Activated CD4-positive, CD25-positive, alpha-beta regulatory T cell treated with anti-CD3 and anti-CD28 coated beads, Interleukin-2, amount 50 U/mL, for 16 hours (primary cell): Measurements from ENCODE around the gene NAT8.
"Not testable (repeated sequence)": the region's sequence is repeated elsewhere in the genome, so short reads cannot be mapped to it uniquely, and the experiment has no call there.

Experiments used
- DNase-seq: peaks from one replicate; pipeline ENCODE4 v3.0.0-alpha.2; 2020; ENCODE audit warnings: low read depth, low spot score

The NAT8 gene, protein sequence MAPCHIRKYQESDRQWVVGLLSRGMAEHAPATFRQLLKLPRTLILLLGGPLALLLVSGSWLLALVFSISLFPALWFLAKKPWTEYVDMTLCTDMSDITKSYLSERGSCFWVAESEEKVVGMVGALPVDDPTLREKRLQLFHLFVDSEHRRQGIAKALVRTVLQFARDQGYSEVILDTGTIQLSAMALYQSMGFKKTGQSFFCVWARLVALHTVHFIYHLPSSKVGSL

DNA sequence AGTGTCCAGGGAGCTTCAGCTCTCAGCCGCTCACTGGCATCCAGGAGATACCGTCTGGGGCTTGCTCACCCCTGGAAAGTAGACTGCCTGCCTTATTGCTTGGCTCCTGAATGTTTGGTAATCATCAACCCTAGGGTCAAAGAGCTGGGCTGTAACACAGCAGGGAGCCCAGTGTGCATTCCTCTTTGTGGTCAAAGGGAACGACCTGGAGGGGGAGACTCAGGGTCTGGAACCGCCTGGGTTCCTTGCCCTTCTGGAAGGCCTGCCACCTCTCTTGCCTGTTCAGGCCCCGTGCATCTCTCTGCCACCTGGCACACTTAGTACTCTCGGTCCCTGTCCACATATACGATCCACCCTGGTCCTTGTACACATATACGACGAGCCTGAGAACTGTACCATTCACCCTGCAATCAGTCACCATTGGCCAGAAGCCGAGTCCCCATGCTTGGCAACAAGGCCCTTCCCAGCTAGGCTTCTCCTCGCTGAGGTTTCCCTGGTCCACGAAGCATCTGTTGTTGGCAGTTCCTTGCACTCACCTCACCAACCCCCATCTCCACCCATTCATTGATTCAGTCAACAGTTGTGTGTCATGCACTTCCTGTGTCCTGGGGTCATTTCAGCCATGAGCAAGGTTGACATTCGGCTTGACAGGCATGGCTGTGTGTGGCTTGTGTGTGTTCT, at the start of gene NAT8:
NAT8 (minus strand) TSS at position 85 of the 681 bp plus-strand sequence. CDS start 794 bp downstream, outside the sequence.
- DNase-seq, result no peak

DNA sequence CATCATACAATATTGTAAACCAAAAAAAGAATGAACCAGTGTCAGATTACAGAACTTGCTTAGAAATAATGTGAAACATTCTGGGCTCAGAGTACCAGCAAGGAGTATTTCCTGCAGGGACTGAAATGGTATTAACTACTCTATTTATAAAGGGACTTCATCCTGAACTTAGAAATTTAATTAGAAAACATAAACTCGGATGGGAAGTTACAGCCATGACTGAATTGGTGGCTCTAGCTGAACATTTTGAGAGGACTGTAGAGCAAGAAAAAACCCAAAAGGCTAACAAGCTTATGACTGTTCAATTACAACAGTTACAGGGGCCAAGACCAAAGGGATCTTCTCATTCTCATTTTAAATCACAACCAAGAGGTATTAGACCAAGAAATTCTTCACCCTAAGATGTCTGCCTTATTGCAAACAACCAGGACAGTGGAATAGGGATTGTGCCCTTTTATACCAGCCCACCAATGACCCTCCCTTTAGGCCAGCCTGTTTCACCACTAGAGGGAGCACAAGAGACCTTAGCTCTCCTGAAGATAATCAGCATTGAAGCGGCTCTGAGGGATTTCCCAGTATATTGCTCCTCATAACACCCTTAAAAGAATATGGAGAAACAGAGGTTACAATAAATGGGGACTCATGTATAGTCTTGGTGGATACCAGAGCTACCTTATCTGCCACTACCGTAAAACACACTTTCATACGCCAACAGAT, 48.3 kb upstream of the NAT8 start:
- not testable (repeated sequence) for DNase-seq

DNA sequence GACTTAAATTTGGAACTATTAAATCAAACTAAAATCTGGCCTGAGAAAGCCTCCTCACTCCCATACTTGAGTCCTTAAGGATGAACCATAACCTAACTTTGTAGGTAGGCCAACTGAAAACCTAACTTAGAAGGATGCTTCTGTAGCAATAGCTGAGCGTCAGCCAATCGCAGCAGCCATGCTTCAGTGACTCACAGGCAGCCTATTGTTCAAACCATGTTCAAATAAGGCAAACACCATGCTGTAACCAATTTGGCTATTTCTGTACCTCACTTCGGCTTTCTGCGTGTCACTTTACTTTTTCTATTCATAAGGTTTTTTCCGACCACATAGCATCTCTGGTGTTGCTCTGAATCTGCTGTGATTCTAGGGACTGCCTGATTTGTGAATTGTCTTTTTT, 46.3 kb upstream of the NAT8 start:
- DNase-seq, result not testable (repeated sequence)

DNA sequence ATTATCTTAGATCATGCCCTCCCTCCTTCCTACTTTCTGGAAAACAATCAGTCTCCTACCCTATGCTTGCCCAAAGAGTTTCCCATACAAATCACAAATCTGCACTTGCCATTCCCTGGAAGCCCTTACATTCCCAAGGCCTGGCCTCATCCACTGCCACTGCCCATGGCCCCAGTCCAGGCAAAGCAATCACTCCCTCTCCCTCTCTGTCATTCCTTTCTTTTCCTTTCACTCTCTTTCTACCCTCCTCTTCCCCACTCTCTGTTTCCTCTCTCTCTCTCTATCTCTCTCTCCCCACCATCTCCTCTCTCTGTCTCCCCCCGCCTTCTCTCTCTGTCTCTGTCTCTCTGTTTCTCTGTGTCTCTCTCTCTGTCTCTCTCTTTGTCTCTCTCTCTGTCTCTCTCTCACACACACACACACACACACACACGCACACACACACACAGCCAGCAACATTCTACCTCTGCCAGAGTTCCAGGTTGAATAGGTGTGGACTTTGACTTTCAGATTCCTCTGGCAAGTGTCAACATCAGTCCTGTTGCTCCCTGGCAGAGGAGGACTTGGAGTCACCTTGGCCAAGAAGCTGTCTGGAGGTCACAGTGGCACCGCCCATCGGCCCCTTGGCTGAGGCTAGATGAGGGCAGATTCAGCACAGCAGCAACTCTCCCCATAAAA, 43.7 kb upstream of the NAT8 start:
- no peak for DNase-seq

DNA sequence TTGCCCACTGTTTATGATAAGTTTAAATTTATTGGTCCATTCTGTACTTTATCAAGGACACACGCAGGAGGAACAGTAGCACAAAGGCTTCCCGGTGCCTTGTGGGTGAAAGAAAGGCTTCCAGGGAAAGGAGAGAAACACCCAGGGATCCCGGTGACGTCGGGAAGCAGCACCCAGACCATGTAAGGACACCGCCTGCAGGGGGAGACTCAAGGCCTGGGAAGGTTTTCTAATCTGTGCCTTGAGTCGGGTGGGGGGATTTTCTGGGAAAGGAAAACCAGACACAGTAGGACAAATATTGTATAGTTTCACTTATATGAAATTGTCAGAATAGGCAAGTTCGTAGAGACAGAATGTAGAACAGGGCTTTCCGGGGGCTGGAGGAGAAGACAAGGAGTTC, 42.7 kb upstream of the NAT8 start:
- DNase-seq, result not testable (repeated sequence)

DNA sequence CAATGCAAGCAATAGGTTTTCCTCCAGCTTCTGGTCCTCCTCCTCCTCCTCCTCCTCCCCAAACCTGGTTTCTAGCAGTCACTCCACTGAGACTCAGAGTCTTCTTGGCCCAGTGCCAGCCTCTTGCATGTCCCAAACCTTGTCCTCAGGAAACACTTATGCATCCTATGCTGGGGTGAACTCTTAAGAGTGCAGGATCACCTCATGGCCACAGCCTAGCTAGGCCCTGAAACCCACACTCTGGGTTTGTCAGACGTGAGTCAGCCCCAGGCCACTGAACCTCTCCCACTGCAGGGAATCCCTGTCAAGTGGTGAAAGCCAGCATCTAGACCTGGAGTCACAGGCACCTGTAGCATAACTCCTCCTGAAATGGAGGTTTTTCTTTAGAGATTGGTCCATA, 42.1 kb upstream of the NAT8 start:
- not testable (repeated sequence) for DNase-seq

DNA sequence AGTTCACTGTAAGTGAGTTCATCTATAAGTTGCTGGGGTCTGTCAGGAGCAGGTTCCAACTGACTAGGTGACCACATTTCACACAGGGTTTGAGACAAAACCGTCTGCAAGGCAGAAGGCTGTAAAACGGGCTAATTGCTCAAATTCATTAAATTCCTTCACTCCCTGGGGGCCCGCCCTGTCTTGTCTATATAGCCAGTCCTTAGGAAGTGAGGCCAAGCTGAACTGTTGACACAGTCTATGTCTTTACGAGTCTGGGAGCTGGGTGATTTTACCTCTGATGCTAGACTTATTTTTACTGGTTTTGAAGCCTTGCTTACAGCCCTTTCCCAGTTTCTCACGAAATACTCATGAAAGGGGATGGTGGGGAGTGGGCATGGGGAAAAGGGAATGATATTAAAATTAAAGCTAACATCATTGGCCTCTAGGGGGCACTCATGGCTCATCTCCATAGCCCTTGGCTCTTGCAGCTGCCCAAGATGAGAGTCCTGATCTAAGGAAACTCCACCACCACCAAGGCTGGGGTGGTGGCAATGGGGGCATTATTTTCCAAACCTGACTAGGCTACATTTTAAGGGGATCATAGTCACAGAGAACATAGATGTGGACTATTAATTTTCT, 37.8 kb upstream of the NAT8 start:
- not testable (repeated sequence) for DNase-seq

DNA sequence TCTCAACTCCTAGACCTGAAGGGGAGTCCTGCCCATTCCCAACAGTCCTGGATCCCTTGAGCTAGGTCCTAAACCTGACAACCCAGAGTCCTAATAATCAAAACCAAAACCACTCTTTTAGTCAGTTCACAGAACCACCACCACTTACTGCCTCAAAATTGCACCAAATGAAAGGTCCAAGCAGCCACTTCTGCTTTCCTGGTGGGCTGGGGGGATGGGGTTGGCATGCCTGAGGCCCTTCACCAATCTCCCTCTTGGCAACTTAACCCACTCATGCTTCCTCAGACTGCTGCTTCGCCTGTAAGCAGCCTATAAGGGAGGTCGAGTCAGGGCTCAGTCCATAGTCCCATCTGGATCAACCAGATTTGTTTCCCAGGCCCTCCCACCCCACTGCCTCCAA, 37.0 kb upstream of the NAT8 start:
- not testable (repeated sequence) for DNase-seq

DNA sequence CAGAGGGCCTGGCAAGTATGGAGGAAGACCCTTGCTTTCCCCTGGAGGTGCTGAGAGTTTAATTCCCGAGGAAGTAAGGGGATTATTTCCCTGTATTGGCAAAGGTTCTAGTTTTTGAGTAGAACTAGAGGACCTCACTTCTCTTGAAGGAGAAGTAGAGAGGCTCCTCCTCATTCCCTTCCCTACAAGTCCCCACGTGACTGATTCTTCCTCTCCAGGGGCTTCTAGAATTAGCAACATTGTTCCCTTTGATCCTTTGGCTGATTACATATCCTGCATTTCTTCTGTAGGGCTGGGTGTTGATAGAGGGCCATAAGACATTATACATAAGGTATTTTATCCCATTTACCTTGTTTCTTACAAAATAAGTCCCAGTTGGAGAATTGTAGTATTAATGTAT, 35.8 kb upstream of the NAT8 start:
- DNase-seq, result not testable (repeated sequence)

DNA sequence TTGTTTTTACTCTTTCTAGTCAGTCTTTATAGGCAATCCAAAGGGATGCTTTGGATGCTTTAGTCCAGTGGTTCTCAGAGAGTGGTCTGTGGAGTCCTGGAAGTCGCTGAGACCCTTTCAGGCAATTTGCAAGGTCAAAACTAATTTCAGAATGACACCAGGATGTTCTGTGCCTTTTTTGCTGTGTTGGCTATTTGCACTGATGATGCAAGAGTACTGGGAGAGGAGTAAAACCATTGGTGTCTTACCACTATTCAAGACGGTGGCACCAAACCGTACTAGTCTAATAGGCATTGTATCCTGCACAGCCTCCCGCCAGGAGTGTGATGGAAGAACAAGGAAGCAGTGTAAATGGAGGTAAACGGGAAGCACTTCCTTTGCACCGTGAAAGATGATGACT, 34.0 kb upstream of the NAT8 start:
- DNase-seq, result not testable (repeated sequence)

DNA sequence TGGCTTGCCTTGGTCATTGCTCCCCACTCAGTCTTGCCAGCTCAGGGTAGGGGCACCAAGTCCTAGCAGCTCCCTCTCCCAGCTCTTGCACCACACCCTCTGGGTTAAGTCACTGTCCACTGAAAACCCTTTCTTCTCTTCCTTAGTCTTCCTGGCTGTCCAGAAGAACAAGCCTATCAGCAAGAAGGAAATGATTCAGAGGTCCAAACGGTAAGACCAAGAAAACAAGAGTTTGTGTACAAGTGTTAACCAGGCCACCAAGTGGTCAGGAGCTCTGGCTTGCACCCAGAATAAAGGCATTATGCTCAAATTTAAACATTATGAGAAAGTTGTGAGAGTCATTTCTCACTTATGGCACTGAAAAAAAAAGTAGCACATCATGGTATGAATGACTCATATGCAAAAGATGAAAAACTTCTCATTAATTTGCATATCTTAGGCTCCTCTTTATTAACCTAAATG, 32.5 kb upstream of the NAT8 start:
- not testable (repeated sequence) for DNase-seq

DNA sequence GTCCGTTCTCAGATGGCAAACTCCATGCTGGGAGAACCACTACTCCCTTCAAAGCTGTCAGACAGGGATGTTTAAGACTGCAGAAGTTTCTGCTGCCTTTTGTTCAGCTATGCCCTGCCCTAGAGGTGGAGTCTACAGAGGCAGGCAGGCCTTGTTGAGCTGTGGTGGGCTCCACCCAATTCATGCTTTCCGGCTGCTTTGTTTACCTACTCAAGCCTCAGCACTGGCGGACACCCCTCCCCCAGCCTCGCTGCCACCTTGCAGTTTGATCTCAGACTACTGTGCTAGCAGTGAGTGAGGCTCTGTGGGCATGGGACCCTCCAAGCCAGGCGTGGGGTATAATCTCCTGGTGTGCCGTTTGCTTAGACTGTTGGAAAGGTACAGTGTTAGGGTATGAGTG, 27.8 kb upstream of the NAT8 start:
- DNase-seq, result not testable (repeated sequence)

DNA sequence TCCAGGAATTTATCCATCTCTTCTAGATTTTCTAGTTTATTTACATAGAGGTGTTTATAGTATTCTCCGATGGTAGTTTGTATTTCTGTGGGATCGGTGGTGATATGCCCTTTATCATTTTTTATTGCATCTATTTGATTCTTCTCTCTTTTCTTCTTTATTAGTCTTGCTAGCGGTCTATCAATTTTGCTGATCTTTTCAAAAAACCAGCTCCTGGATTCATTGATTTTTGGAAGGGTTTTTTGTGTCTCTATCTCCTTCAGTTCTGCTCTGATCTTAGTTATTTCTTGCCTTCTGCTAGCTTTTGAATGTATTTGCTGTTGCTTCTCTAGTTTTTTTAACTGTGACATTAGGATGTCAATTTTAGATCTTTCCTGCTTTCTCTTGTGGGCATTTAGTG, 25.0 kb upstream of the NAT8 start:
- not testable (repeated sequence) for DNase-seq

DNA sequence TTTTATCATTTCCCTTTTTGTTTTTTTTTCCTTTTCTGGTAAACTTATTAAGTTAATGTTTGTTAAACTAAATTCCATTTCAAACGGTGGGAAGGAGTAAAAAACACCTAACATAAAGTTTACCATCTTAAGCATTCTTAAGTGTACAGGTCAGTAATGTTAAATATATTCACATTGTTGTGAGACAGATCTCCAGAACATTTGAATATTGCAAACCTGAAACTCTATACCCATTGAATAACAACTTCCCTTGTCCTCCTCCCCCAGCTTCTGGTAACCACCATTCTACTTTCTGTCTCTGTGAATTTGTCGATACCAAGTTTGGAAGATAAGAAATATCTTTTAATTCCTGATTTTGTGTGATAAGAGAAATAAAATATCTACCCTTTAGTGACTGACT, 12.0 kb upstream of the NAT8 start:
- no peak for DNase-seq

DNA sequence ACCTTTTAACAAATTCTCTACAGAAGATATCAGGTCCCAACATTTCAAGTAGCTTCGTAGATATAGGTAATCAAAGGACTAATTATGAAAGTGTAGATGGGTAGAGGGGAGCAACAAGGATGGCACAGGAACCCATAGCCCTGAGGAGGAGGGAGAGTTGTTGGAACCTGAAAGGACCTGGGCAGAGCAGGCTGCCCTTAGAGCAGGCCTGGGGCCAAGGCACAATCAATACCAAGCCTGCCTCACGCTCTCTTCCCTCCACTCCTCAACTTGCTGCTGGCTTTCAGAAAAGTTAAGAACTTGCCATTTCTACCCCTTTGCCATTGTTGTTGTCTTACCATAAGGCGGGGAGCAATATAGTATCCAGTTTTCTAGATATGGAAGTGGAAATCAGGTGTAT, 10.1 kb upstream of the NAT8 start:
- no peak for DNase-seq

DNA sequence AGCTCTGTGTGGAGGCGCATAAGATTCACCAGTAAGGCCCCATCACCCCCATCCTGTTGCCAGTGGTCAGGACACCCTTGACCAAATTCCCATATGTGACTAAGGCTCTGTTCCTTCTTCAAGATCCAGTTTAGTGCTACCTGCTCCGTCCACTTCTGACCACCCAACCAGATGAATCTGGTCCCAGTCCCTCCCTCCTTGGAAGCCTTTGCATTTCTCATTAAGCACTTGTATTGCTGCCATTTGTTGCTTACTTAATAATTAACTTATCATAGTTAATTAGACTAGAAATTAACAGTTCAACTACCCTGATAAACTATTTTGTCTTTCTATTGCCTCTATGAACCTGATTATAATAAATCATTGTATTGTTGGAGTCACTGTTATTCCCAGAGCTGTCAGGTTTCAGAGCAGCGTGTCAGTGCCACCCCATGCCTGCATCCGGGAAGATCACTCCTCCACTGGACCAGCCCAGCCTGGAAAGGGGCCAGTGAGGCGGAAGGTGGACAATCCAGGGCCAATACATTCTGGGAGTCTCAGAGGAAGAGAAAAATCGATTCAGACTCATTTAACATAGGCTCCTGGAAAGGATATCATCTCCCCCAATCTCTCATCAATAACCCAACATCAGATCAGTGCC, 9.5 kb upstream of the NAT8 start:
- DNase-seq, result no peak

DNA sequence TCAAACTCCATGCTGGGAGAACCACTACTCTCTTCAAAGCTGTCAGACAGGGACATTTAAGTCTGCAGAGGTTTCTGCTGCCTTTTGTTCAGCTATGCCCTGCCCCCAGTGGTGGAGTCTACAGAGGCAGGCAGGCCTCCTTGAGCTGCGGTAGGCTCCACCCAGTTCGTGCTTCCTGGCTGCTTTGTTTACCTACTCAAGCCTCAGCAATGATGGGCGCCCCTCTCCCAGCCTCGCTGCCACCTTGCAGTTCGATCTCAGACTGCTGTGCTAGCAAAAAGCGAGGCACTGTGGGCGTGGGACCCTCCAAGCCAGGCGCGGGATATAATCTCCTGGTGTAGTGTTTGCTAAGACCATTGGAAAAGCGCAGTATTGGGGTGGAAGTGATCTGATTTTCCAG, 5.5 kb upstream of the NAT8 start:
- DNase-seq, result not testable (repeated sequence)

DNA sequence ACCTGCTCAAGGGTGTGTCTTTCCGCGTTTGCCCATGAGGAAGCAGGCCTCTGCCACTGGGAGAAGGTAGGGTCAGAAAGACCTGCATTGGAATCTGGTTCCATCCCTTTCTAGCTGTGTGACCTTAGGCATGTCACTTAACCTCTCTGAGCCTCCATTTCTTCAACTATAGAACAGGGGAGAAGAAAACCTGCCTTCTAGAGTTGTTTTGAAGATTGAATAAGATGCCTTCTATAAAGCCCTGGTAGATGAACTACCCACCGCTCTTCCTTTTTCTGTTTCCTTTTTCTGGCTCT, 507 bp downstream of the NAT8 start:
- no peak for DNase-seq

DNA sequence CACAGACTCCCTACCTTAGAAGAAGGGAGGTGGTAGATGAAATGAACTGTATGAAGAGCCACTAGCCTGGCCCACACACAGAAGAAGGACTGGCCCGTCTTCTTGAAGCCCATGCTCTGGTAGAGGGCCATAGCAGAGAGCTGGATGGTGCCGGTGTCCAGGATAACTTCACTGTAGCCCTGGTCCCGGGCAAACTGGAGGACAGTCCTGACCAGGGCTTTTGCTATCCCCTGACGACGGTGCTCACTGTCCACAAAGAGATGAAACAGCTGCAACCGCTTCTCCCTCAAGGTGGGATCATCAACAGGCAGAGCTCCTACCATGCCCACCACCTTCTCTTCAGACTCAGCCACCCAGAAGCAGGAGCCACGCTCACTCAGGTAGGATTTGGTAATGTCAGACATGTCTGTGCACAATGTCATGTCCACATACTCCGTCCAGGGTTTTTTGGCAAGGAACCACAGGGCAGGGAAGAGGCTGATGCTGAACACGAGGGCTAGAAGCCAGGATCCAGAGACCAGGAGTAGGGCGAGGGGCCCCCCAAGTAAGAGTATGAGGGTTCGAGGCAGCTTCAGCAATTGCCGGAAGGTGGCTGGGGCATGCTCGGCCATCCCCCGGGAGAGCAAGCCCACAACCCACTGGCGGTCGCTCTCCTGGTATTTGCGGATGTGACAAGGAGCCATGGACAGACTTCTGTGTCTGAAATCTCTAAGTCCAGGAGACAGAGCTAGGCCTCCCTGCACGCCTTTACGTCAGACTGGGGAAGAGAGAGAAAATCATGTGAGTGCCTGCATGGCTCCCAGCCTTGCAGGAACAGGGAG, 1.1 kb downstream of the NAT8 start:
- no peak for DNase-seq

DNA sequence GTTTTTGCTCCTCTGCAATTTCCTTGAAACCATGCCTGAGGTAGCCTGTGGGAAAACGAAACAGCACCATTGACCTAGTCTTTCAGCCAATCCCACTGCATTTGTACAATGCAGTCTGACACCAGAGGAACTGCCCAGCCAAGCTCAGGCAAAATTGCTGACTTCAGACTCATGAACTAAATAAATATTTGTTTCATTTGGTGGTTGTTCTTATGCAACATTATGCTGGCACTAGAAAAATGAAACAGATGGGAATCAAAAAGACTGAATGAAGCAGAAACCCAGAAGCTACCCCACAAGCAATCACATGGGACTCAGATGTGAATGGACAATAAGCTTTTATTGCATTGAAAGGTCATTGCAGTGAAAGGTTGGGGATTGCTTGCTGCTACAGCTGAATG, 1.7 kb downstream of the NAT8 start:
- DNase-seq, result no peak

DNA sequence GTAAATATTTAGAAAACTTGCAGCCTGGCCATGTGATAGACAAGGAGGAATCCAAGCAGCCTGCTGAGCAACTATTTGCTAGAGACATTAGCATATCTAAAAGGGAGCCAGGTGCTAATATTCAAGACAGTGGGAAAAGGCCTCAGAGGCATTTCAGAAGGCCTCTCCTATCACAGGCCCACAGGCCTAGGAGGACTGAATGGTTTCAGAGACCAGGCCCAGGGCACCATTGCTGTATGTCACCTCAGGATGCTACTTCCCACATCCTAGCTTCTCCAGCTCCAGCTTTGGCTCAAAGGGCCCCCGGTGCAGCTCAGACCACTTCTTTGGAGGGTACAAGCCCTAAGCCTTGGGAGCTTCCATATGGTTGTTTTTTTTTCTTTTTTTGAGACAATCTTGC, 3.8 kb downstream of the NAT8 start:
- DNase-seq, result no peak
